Fibroblast of lung (primary cell): Measurements from ENCODE around the gene OBSL1.

Source experiments
- EZH2 ChIP-seq: IDR thresholded peaks from 2 replicates; pipeline ENCODE4 v1.5.1; 2012; ENCODE audit warnings: low read length, control low read depth, mild to moderate bottlenecking; ENCODE audit errors: missing control alignments
- TF ChIP-seq, protein P1 (sequence below), 2 donors: IDR thresholded peaks in 1 of 2; conservative IDR thresholded peaks in 1 of 2; 1 replicate in 1 of 2; 2 replicates in 1 of 2; pipeline ENCODE4 v1.5.1; 2011 to 2012; ENCODE audit warnings: low read length in 2 of 2, control low read depth in 1 of 2, inconsistent platforms in 1 of 2, low read depth in 1 of 2, mild to moderate bottlenecking in 1 of 2

- no peak for TF ChIP-seq EZH2
- TF ChIP-seq, protein P1, sequence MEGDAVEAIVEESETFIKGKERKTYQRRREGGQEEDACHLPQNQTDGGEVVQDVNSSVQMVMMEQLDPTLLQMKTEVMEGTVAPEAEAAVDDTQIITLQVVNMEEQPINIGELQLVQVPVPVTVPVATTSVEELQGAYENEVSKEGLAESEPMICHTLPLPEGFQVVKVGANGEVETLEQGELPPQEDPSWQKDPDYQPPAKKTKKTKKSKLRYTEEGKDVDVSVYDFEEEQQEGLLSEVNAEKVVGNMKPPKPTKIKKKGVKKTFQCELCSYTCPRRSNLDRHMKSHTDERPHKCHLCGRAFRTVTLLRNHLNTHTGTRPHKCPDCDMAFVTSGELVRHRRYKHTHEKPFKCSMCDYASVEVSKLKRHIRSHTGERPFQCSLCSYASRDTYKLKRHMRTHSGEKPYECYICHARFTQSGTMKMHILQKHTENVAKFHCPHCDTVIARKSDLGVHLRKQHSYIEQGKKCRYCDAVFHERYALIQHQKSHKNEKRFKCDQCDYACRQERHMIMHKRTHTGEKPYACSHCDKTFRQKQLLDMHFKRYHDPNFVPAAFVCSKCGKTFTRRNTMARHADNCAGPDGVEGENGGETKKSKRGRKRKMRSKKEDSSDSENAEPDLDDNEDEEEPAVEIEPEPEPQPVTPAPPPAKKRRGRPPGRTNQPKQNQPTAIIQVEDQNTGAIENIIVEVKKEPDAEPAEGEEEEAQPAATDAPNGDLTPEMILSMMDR (conservative IDR thresholded peaks at IDR 0.05 in 1 of 2, IDR thresholded peaks at IDR 0.05 in 1 of 2; ENCODE audit: low read depth in 1 of 2, low read length in 2 of 2): no peak
Observed at GRCh38 chr2:219551441-219552381, 19.6 kb downstream of the OBSL1 start.
